Activated CD8-positive, alpha-beta T cell treated with anti-CD3 and anti-CD28 coated beads, Interleukin-2, amount 10 ng/mL, durations not matched to agents 7 days and 5 days (primary cell): ENCODE results near the gene TAF15. TPM values are rescaled to one million over a fixed set of nuclear protein-coding genes. Genes with fewer than 3 reads are reported as not detected.

Experiments
- ATAC-seq: fragments of 150-1000 bp; cut with Tn5 transposase; one replicate; pipeline ENCODE4 v1.10.0; 2021; ENCODE audit warnings: moderate library complexity
- CTCF ChIA-PET: fragments of 350-600 bp; sonication (Branson Sonifier 250); formaldehyde crosslinking; loops from one replicate; lab custom pipeline; 2021; ENCODE audit warnings: antibody characterized with exemption; lab: Charles Lee
- POLR2A ChIA-PET: fragments of 350-600 bp; sonication (Branson Sonifier 250); formaldehyde crosslinking; loops from one replicate; lab custom pipeline; 2021; ENCODE audit warnings: antibody characterized with exemption; lab: Charles Lee
- DNase-seq: peaks from one replicate; pipeline ENCODE4 v3.0.0-alpha.2; 2020
- H3K27ac Mint-ChIP-seq: one replicate; pipeline ENCODE4 v1.8.0; 2021; ENCODE audit warnings: mild to moderate bottlenecking, mixed read lengths
- H3K27me3 Mint-ChIP-seq: one replicate; pipeline ENCODE4 v1.8.0; 2021; ENCODE audit warnings: low read depth, mixed read lengths
- H3K36me3 Mint-ChIP-seq: one replicate; pipeline ENCODE4 v1.8.0; 2021; ENCODE audit warnings: low read depth, mixed read lengths
- H3K4me1 Mint-ChIP-seq: one replicate; pipeline ENCODE4 v1.8.0; 2021; ENCODE audit warnings: low read depth, mixed read lengths
- H3K4me3 Mint-ChIP-seq: one replicate; pipeline ENCODE4 v1.8.0; 2021; ENCODE audit warnings: mild to moderate bottlenecking, mixed read lengths
- H3K9me3 Mint-ChIP-seq: one replicate; pipeline ENCODE4 v1.8.0; 2022; ENCODE audit warnings: mixed read lengths; ENCODE audit not compliant: insufficient read depth
- total RNA-seq, 2 experiments: library from RNA; stranded (reverse); gene quantifications; one replicate each; pipeline ENCODE4 v1.2.3, GENCODE V29; 2021

Gene TAF15
- total RNA-seq, 2 experiments from 2014 or later: 336 to 341 TPM

- ChIA-PET CTCF (interaction anchor here (1.2 to 2.9 kb wide), 3 partner anchors 13 to 148 kb away, joined by 3 to 28 read pairs (median 5); no protein-coding TSS in a partner anchor), POLR2A (no interaction called here)
- Mint-ChIP-seq H3K9me3 (no peaks in the 10 kb centered on the region), H3K4me3 (no peak overlapping the region), H3K27ac (no peak overlapping the region), H3K27me3 (no peaks in the 10 kb centered on the region), H3K36me3 (peaks cover 66% of the 10 kb centered on the region), H3K4me1 (peaks cover 15% of the 10 kb centered on the region)
- ATAC-seq (no peak), DNase-seq (no peak)
These were observed 12.0 kb downstream of the TAF15 start for GRCh38 chr17:35821308-35821707.

- Mint-ChIP-seq H3K9me3 (no peaks in the 10 kb centered on the region), H3K27me3 (no peaks in the 10 kb centered on the region), H3K27ac (no peak overlapping the region), H3K4me1 (peaks cover 4% of the 10 kb centered on the region), H3K4me3 (no peak overlapping the region), H3K36me3 (peaks cover 67% of the 10 kb centered on the region)
- ChIA-PET CTCF (interaction anchor here (1.8 kb wide), 1 partner anchor 25 kb away, joined by 4 read pairs; no protein-coding TSS in a partner anchor), POLR2A (no interaction called here)
- no peak for ATAC-seq
- DNase-seq: no peak
These were observed 15.9 kb downstream of the TAF15 start for GRCh38 chr17:35825206-35825605.

GRCh38 chr17:35841101-35841500, 31.8 kb downstream of the TAF15 start:
- POLR2A ChIA-PET: interaction anchor here (1.4 kb wide), 1 partner anchor 31 kb away, joined by 4 read pairs; the partner anchor contains the start of gene TAF15
- ATAC-seq (no peak), DNase-seq (no peak)
- Mint-ChIP-seq H3K4me1 (peaks cover 9% of the 10 kb centered on the region), H3K27ac (no peak overlapping the region), H3K27me3 (no peaks in the 10 kb centered on the region), H3K4me3 (no peak overlapping the region), H3K36me3 (peaks cover 67% of the 10 kb centered on the region), H3K9me3 (no peaks in the 10 kb centered on the region)
- CTCF ChIA-PET: interaction anchor here (2.0 to 2.3 kb wide), 2 partner anchors 23 to 77 kb away, joined by 4 to 10 read pairs; no protein-coding TSS in a partner anchor

GRCh38 chr17:35841505-35841904, 32.2 kb downstream of the TAF15 start:
- no peak overlapping the region for H3K4me3 Mint-ChIP-seq
- H3K4me1 Mint-ChIP-seq: peaks cover 9% of the 10 kb centered on the region
- ATAC-seq: no peak
- no peaks in the 10 kb centered on the region for H3K27me3 Mint-ChIP-seq
- ChIA-PET POLR2A (interaction anchor here (1.4 kb wide), 1 partner anchor 32 kb away, joined by 4 read pairs; the partner anchor contains the start of gene TAF15), CTCF (interaction anchor here (0.6 to 2.3 kb wide), 5 partner anchors 23 to 307 kb away, joined by 3 to 10 read pairs (median 4); no protein-coding TSS in a partner anchor)
- no peaks in the 10 kb centered on the region for H3K9me3 Mint-ChIP-seq
- DNase-seq: no peak
- peaks cover 64% of the 10 kb centered on the region for H3K36me3 Mint-ChIP-seq
- no peak overlapping the region for H3K27ac Mint-ChIP-seq

GRCh38 chr17:35842239-35842638, 33.0 kb downstream of the TAF15 start:
- Mint-ChIP-seq H3K27me3 (no peaks in the 10 kb centered on the region), H3K4me1 (peaks cover 9% of the 10 kb centered on the region), H3K36me3 (peaks cover 62% of the 10 kb centered on the region), H3K27ac (no peak overlapping the region), H3K9me3 (no peaks in the 10 kb centered on the region), H3K4me3 (no peak overlapping the region)
- ATAC-seq (no peak), DNase-seq (no peak)
- POLR2A ChIA-PET: interaction anchor here (1.4 kb wide), 1 partner anchor 32 kb away, joined by 4 read pairs; the partner anchor contains the start of gene TAF15
- CTCF ChIA-PET: interaction anchor here (0.6 to 2.3 kb wide), 4 partner anchors 60 to 307 kb away, joined by 4 to 10 read pairs (median 4); no protein-coding TSS in a partner anchor

- H3K36me3 Mint-ChIP-seq: peaks cover 68% of the 10 kb centered on the region
- H3K27ac Mint-ChIP-seq: no peak overlapping the region
- CTCF ChIA-PET: no interaction called here
These were observed 34.4 kb downstream of the TAF15 start for GRCh38 chr17:35843698-35844097.

GRCh38 chr17:35844547-35844946, 35.3 kb downstream of the TAF15 start:
- Mint-ChIP-seq H3K27ac (no peak overlapping the region), H3K36me3 (peaks cover 68% of the 10 kb centered on the region), H3K9me3 (no peaks in the 10 kb centered on the region), H3K4me3 (no peak overlapping the region), H3K27me3 (no peaks in the 10 kb centered on the region), H3K4me1 (peaks cover 9% of the 10 kb centered on the region)
- CTCF ChIA-PET: no interaction called here
- POLR2A ChIA-PET: no interaction called here
- no peak for DNase-seq
- ATAC-seq: no peak

More at GRCh38 chr17:35843698-35844097, 34.4 kb downstream of the TAF15 start:
- Mint-ChIP-seq H3K27me3 (no peaks in the 10 kb centered on the region), H3K9me3 (no peaks in the 10 kb centered on the region), H3K4me1 (peaks cover 5% of the 10 kb centered on the region), H3K4me3 (no peak overlapping the region)
- DNase-seq (no peak), ATAC-seq (no peak)
- POLR2A ChIA-PET: no interaction called here

- DNase-seq (no peak), ATAC-seq (no peak)
- Mint-ChIP-seq H3K4me1 (peaks cover 16% of the 10 kb centered on the region), H3K27ac (no peak overlapping the region), H3K27me3 (no peaks in the 10 kb centered on the region), H3K36me3 (peaks cover 67% of the 10 kb centered on the region), H3K4me3 (no peak overlapping the region), H3K9me3 (no peaks in the 10 kb centered on the region)
- ChIA-PET POLR2A (no interaction called here), CTCF (interaction anchor here (1.2 to 2.0 kb wide), 5 partner anchors 11 to 123 kb away, joined by 3 to 7 read pairs (median 3); no protein-coding TSS in a partner anchor)
These were observed 36.9 kb downstream of the TAF15 start for GRCh38 chr17:35846055-35846809.

- DNase-seq (no peak), ATAC-seq (no peak)
- CTCF ChIA-PET: interaction anchor here (1.0 to 5.1 kb wide), 10 partner anchors 11 to 248 kb away, joined by 3 to 49 read pairs (median 3); partner anchors contain the start of gene CCL5
- Mint-ChIP-seq H3K36me3 (peaks cover 64% of the 10 kb centered on the region), H3K4me3 (no peak overlapping the region), H3K27ac (no peak overlapping the region), H3K9me3 (no peaks in the 10 kb centered on the region), H3K27me3 (no peaks in the 10 kb centered on the region), H3K4me1 (peaks cover 18% of the 10 kb centered on the region)
- POLR2A ChIA-PET: no interaction called here
These were observed 37.7 kb downstream of the TAF15 start for GRCh38 chr17:35847006-35847405.

- H3K27ac Mint-ChIP-seq: peak overlapping the region; percentile 26
- H3K36me3 Mint-ChIP-seq: peaks cover 59% of the 10 kb centered on the region
- DNase-seq: no peak
- ATAC-seq: no peak
- no peak overlapping the region for H3K4me3 Mint-ChIP-seq
- H3K27me3 Mint-ChIP-seq: no peaks in the 10 kb centered on the region
- no peaks in the 10 kb centered on the region for H3K9me3 Mint-ChIP-seq
- ChIA-PET POLR2A (interaction anchor here (1.2 to 1.4 kb wide), 2 partner anchors 9 to 49 kb away, joined by 3 read pairs; no protein-coding TSS in a partner anchor), CTCF (interaction anchor here (0.6 to 5.1 kb wide), 22 partner anchors 9 to 300 kb away, joined by 3 to 49 read pairs (median 7); partner anchors contain the start of genes CCL5, LYZL6 and TAF15)
- peaks cover 20% of the 10 kb centered on the region for H3K4me1 Mint-ChIP-seq
These were observed 38.5 kb downstream of the TAF15 start for GRCh38 chr17:35847633-35848373.
